Activated gamma-delta T cell (primary cell): ENCODE results near the gene BLOC1S1.

Experiments used
- DNase-seq: peaks from one replicate; lab custom pipeline; 2025; lab: John Stamatoyannopoulos, UW

The BLOC1S1 gene

DNA sequence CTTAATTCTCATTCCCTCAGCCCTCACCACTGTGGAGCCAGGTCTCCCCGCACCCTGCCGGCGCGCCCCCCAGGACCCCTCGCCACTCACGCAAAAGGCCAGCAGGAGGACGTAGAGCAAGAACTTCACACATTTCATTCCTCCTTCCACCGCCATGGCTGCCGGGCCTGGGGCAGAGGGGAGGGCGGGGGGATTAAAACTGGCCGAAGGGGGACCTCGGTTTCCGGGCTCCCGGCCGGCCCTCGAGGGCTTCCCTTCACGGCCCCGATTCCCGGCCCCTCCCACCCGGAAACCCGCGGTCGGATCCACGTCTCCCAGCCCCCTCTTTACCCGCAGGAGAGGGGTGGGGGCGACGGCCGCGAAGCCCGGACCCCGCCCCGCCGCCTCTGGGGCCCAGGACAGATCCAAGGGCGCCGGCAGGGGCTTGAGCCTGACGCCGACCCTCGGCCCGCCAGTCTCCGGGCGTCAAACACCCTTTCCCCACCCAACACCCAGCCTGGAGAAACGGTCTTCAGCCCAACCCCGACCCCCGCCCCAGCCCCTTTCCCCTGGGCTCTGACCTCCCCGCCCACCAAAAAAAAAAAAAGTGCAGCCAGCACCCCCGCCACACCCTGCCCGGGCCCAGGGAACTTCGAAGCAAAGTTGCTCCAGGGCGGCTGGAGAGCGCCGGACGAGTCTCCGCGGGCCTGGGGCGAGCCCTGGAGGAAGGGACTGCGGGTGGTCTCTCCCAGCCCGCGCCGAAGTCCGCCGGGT is 12.5 kb downstream of the BLOC1S1 start:
- DNase-seq = peak; percentile 26

- peak; percentile 58 for DNase-seq
Observed at GRCh38 chr12:55728939-55729818, 13.3 kb downstream of the BLOC1S1 start, which contains the start of gene CD63. CD63 (minus strand) TSS chr12:55729009; CDS start chr12:55728341, 668 bp downstream.

GRCh38 chr12:55729819-55730818 is 14.3 kb downstream of the BLOC1S1 start:
- DNase-seq = no peak

DNA sequence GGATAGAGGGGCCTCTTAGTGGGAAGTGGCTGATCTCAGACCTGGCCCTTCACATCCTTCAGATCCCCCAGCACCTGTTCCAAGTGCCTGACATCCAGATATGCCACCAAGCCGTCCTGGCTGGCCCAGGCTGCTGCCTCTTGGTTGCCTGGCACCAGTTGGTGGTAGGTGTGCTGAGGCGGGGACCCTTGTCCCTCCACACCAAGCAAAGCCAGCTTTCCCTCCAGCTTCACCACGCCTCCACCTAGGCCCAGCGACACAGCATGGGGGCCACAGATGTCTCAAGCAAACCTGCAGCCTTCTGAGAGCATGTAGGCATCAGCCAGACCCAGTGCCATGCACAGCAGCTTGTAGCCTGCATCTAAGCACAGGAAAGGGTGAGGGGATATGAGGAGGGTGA is 16.4 kb downstream of the BLOC1S1 start:
- DNase-seq = no peak

GRCh38 chr12:55733021-55733555 is 17.2 kb downstream of the BLOC1S1 start:
- DNase-seq = no peak

- no peak for DNase-seq
Observed at GRCh38 chr12:55733858-55734257, 18.0 kb downstream of the BLOC1S1 start.

- DNase-seq = no peak
Observed at GRCh38 chr12:55734595-55734994, 18.7 kb downstream of the BLOC1S1 start.

DNA sequence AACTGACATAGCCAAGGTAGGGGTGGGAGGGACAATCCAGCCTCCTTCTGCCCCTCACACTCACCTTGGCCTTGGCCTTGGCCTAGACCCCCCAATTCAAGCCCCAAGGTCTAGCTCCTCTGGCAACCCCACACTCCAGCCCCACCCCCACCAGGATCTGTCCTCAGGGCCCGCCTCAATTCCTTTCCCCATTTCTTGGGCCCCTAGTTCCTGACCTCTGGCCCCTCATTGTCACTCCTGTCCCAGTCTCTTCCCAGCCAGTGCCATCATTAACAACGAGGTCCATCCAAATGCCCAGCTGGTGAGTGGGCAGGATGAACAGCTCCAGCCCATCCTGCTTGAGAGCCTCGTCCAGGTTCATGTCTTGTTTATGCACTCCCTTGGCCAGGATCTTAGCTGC is 20.2 kb downstream of the BLOC1S1 start:
- no peak for DNase-seq

- no peak for DNase-seq
Observed at GRCh38 chr12:55736780-55737580, 21.1 kb downstream of the BLOC1S1 start.

DNA sequence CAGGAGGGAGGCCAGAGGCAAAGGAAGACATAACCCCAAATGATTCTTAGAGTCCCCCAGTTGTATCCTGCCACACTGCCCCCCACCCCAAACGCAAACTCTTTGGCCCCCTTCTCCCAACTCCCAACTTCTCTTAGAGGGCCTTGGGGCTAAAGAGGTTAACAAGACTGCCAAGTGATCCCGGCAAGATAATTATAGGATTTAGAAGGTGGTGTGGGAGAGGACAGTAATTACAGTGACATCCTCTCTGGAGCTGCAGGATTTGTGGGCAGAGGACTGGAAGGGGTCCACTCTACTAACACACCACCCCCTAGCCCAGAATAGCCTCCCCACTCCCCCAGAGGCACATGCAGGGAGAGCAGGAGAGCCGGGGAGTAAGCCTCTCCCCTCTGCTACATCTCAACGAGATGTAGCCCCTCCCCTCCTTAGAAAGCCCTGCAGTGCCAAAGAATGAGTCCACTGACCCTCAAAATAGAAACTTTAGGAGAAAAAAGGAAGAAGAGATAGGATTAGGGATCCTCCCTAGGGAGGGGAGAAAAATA is 21.8 kb downstream of the BLOC1S1 start:
- no peak for DNase-seq

DNA sequence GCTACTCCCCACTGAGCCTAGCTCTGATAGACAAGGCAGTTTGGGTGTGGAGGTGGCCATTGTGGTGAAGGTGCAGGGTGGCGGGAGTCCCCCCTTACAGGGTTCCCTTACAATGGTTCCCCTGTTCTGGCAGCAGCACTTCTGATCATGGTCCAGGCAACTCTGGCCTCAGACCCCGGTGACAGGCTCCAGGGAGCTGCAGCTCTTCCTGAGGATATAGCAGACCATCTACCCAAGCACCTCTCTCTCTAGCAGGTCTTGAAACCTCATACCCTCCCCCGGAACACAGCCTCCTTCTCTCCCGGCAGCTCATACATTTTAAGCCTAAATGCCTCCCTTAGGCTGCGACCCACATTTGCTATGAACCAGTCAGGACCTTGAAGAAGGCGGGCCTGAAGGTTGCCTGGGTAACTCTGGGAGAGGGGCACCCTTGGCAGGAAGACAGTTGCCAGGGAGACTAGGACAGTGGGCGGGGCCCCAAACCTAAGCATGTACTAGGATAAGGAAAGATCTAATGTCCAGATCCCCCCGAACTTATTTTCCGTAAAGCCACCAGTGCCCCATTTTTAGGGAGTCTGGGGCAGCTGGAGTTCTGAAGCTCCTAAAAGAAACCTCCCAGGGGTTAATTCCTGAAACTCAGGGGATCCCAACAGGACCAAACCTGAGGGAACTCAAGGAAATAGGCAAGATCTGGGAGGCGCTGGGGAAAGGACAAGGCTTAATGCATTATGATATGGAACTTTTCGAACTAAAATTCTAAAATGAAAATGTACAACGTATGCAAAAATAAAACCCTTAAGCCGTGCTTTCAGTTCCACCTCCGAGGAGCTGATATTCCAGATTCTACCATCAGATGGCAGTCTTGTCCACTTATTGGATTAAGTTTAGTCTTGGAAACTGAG is 22.5 kb downstream of the BLOC1S1 start:
- DNase-seq = no peak

DNA sequence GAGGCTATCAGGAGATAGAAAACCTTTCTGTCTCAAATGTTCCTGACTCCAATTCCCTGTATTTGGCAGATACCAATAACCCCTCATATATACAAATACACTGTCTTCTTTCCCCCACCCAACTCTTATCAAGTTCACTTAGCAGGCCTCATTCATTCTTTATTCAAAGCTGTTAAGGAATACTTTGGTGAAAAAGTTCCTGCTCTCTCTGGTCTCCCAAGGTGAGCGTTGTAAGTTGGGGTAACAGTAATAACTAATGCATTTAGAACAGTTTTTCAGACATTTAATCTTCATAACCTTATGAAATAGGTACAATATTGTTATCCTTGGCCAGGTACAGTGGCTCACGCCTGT is 23.2 kb downstream of the BLOC1S1 start:
- no peak for DNase-seq

DNA sequence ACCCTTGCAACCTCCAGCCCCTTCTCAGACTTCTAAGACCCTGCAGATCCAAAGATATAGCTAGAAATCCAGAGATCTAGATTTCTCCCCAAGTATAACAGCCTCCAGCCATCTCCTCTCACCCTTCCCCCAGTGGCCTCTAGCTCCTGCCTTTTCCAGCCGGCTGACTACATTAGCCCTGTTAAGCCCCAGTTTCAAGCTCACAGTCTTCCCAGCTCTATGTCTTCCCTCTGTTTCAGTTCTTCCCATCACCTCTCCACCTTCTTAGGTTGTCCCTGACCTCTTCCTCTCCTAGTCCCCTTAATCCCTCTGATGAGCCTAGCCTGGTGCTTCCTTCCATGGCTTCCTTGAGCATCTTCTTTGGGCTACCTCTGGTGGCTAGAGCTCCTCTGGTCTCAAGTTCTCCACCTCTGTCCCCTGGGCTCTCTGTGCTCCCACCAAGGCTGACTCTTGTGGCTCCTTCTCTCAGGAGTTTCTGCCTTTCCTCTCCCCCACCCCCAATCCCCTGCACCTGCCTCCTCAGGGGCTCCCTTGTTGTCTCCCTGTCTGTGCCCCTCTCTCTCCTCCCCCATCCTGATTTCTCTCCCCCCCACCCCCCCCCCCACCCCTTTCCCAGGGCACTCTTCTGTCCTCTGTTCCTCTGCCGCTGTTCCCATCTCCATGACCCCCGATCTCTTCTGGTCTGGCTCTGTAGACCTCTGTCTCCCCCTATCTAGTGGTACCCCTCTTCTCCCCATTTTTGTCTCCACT is 26.3 kb downstream of the BLOC1S1 start:
- DNase-seq = no peak

DNA sequence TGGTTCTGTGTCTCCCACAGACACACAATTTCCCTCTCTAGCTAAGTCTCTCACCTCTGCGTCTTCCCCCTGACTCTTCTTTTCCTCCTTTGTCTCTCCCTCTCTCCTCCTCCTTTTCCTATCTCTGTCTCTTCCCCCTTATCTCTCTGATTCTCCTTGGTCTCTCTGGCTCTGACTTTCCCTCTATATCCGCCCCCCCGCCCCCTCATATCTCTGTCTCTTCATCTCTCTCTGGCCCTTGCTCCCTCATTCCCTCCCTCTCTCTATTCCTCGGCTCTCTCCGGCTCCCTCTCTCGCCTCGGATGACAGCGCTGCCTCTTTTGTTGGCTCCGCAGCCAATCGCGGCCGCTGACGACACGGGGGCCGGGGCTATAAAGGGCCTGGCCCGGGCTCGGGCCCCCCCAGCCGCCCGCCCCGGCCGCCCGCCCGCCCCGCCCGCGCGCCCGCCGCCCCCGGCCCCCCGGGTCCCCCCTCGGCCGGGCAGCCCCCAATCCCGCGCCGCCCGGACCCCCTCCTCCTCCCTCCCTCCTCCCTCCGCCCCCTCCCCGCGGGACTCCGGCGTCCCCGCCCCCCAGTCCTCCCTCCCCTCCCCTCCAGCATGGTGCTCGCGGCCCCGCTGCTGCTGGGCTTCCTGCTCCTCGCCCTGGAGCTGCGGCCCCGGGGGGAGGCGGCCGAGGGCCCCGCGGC is 27.0 kb downstream of the BLOC1S1 start, which contains the start of gene GDF11:
Gene GDF11, plus strand, starts transcription at position 404 of the 687 bp plus-strand sequence. Its CDS starts 195 bp downstream, at position 599.
- peak; percentile 73 for DNase-seq

DNA sequence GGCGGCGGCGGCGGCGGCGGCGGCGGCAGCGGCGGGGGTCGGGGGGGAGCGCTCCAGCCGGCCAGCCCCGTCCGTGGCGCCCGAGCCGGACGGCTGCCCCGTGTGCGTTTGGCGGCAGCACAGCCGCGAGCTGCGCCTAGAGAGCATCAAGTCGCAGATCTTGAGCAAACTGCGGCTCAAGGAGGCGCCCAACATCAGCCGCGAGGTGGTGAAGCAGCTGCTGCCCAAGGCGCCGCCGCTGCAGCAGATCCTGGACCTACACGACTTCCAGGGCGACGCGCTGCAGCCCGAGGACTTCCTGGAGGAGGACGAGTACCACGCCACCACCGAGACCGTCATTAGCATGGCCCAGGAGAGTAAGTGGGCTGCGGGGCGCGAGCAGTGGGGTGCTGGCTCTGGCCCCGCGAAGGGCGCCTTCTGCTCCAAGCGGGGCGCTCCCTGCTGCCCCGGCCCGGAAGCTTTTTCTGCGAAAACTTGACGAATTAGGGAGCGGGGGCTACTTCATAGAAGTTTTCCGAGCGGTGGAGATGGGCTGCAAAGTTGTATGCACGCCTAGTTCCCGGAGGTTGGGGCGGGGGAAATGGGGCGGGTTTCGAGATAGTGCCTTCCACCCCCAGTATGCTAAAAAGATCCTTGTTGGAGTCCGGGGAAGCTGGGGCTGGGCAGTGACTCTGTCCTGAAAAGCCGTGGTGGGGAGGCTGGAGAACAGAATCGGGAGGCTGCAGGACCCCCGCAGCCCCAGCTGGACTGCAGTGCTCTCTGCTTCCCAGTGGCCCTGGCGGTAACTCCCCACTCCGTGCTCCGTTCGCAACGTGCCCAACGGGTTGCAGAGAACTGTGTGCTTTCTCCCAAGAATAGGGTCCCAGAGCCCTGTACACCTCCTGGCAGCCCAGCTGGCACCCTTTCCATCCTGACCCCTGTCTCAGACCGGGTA is 27.8 kb downstream of the BLOC1S1 start:
- DNase-seq = peak; percentile 46

DNA sequence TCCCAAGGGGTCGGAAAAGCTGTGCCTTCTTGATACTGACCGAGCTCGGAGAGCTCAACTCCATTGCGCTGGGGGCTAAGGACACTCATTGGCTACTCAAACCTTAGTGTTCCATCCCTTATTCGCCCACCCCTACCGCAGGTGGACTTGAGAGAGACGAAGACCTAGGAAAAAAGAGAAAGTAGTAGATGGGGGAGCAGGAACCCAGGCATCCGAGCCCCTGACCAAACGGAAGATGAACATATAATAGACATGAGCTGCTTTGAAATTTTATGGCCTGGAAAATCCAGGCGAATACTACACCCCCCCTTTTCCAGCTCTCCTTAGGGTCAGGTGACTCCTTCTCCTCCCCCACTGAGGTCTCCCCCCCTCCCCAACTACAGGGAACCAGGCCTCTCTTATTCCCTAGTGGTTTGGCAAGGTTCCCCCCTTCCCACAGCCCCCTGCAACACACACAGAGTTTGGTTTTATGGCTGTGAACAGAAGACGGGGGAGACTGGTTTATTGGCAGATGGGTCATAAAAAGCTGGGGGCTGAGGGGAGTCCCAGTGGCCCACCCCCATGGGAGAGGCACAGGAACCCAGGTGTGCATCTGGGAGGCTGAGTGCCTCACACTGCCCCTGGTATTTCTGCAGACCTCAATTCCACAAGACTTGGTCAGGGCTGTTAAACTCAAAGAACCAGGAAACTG is 28.6 kb downstream of the BLOC1S1 start:
- DNase-seq = no peak
